ENCODE results near the gene CDCP1.

- TF ChIP-seq CTCF (IDR thresholded peaks at IDR 0.05; ENCODE audit: low read length): no peak
- TF ChIP-seq EZH2phosphoT487 (IDR thresholded peaks at IDR 0.05; ENCODE audit: low read length): no peak
- no peak for TF ChIP-seq EZH2 (optimal IDR thresholded peaks at IDR 0.05; ENCODE audit: low read depth, low read length)
Observed at GRCh38 chr3:45153658-45154437, 7.7 kb upstream of the CDCP1 start.

Measured in MM.1S (cell line).